ENCODE measurements around the gene OSBPL2.

GRCh38 chr20:62214067-62214466 lies 24.3 kb upstream of the OSBPL2 start:
- TF ChIP-seq POLR2AphosphoS5 (IDR thresholded peaks at IDR 0.05; ENCODE audit: control insufficient read depth, insufficient read depth, low read depth, low read length) = no peak
- no peak for TF ChIP-seq RB1 (IDR thresholded peaks at IDR 0.05; ENCODE audit: low read depth)
- no peak for TF ChIP-seq SIX5 (IDR thresholded peaks at IDR 0.05; ENCODE audit: borderline replicate concordance in 1 of 2, insufficient read depth in 1 of 2, low read depth in 1 of 2, low read length in 2 of 2)
- TF ChIP-seq NR1H2 (CRISPR knock-in tag; IDR thresholded peaks at IDR 0.05) = no peak
- no peak for TF ChIP-seq PKNOX1 (IDR thresholded peaks at IDR 0.05)
- TF ChIP-seq, protein P1, sequence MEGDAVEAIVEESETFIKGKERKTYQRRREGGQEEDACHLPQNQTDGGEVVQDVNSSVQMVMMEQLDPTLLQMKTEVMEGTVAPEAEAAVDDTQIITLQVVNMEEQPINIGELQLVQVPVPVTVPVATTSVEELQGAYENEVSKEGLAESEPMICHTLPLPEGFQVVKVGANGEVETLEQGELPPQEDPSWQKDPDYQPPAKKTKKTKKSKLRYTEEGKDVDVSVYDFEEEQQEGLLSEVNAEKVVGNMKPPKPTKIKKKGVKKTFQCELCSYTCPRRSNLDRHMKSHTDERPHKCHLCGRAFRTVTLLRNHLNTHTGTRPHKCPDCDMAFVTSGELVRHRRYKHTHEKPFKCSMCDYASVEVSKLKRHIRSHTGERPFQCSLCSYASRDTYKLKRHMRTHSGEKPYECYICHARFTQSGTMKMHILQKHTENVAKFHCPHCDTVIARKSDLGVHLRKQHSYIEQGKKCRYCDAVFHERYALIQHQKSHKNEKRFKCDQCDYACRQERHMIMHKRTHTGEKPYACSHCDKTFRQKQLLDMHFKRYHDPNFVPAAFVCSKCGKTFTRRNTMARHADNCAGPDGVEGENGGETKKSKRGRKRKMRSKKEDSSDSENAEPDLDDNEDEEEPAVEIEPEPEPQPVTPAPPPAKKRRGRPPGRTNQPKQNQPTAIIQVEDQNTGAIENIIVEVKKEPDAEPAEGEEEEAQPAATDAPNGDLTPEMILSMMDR (IDR thresholded peaks at IDR 0.05 in 2 of 3, conservative IDR thresholded peaks at IDR 0.05 in 1 of 3; ENCODE audit: insufficient read depth in 2 of 3, low read depth in 1 of 3, low read length in 3 of 3) = no peak; a peak in 1 of 6 replicates
- no peak for TF ChIP-seq TAF1 (IDR thresholded peaks at IDR 0.05; ENCODE audit: control insufficient read depth, extremely low read depth, insufficient read depth, low read length, severe bottlenecking)
- no peak for TF ChIP-seq NFIC (IDR thresholded peaks at IDR 0.05)
- no peak for TF ChIP-seq ZBTB8A (IDR thresholded peaks at IDR 0.05; ENCODE audit: partially characterized antibody)
- no peak for TF ChIP-seq MYC (IDR thresholded peaks at IDR 0.05; ENCODE audit: low read depth, low read length)
- TF ChIP-seq MYC (CRISPR knock-in tag; IDR thresholded peaks at IDR 0.05; ENCODE audit: borderline replicate concordance, low read depth) = no peak
- TF ChIP-seq SETDB1 (IDR thresholded peaks at IDR 0.05; ENCODE audit: low read length) = no peak
- TF ChIP-seq KLF6 (CRISPR knock-in tag; IDR thresholded peaks at IDR 0.05; ENCODE audit: borderline replicate concordance) = no peak
- no peak for TF ChIP-seq ATF3 (IDR thresholded peaks at IDR 0.05)
- no peak for TF ChIP-seq ATF3 (CRISPR knock-in tag; conservative IDR thresholded peaks at IDR 0.05)

All from K562 (cell line).